ENCODE results near the gene POU2F3. TPM values are rescaled to one million over a fixed set of nuclear protein-coding genes. Genes with fewer than 3 reads are reported as not detected.

The POU2F3 gene
- polyA plus RNA-seq, 3 donors, result 0.37 to 0.54 TPM; not detected in 1

GRCh38 chr11:120233207-120233803 lies 6.6 kb upstream of the POU2F3 start:
- Histone ChIP-seq H3K4me1 (ENCODE audit: control insufficient read depth in 1 of 2, insufficient read depth in 2 of 2, low read length in 2 of 2) (no peaks in the 10 kb centered on the region), H3K4me2 (replicated peaks; ENCODE audit: extremely low read depth, low read length, poor library complexity, severe bottlenecking) (no peak overlapping the region), H3K36me3 (replicated peaks in 1 of 2; ENCODE audit: control insufficient read depth in 1 of 2, insufficient read depth in 2 of 2, low read length in 2 of 2) (peaks cover 10 to 37% of the 10 kb centered on the region in 2 donors), H3K27me3 (ENCODE audit: control insufficient read depth in 2 of 2, insufficient read depth in 2 of 2, low read length in 2 of 2) (peaks cover 0 to 46% of the 10 kb centered on the region in 2 donors), H3K9me3 (replicated peaks in 1 of 2; ENCODE audit: control insufficient read depth in 1 of 2, insufficient read depth in 1 of 2, low read length in 2 of 2) (no peaks in the 10 kb centered on the region), H4K20me1 (ENCODE audit: insufficient read depth, low read length) (no peaks in the 10 kb centered on the region), H2AFZ (ENCODE audit: insufficient read depth, low read depth, low read length, poor library complexity, severe bottlenecking) (no peak overlapping the region), H3K79me2 (ENCODE audit: insufficient read depth, low read length) (no peaks in the 10 kb centered on the region), H3K4me3 (replicated peaks in 1 of 3; ENCODE audit: low read depth in 2 of 3, low read length in 3 of 3) (no peak overlapping the region), H3K9ac (ENCODE audit: insufficient read depth, low read length, poor library complexity, severe bottlenecking) (no peak overlapping the region), H3K27ac (ENCODE audit: low read depth in 1 of 2, low read length in 2 of 2) (no peak overlapping the region)
- Mint-ChIP-seq H3K4me3 (no peak overlapping the region), H3K27ac (peak overlapping the region in 1 of 7 donors; percentile 16), H3K4me1 (no peaks in the 10 kb centered on the region), H3K9me3 (peaks cover 0 to 2% (median 0%) of the 10 kb centered on the region in 7 donors), H3K27me3 (ENCODE audit: low read depth in 3 of 3) (peaks cover 33 to 47% (median 45%) of the 10 kb centered on the region in 3 donors), H3K36me3 (peaks cover 10 to 32% of the 10 kb centered on the region in 2 donors)
- intact Hi-C loops (cut with micrococcal nuclease), result no loop called here
- no peak for DNase-seq
- WGBS (ENCODE audit: insufficient coverage), result 77% methylated on average over 5 of the region's 9 CpGs
- TF ChIP-seq CTCF (IDR thresholded peaks at IDR 0.05), result no peak

- H3K9me3 ChIP-seq (replicated peaks in 1 of 2; ENCODE audit: control insufficient read depth in 1 of 2, insufficient read depth in 1 of 2, low read length in 2 of 2), result peaks cover 0 to 7% of the 10 kb centered on the region in 2 donors
- peaks cover 0 to 19% of the 10 kb centered on the region in 2 donors for H3K36me3 ChIP-seq (replicated peaks in 1 of 2; ENCODE audit: control insufficient read depth in 1 of 2, insufficient read depth in 2 of 2, low read length in 2 of 2)
- no peaks in the 10 kb centered on the region for H3K4me1 ChIP-seq (ENCODE audit: control insufficient read depth in 1 of 2, insufficient read depth in 2 of 2, low read length in 2 of 2)
- TF ChIP-seq CTCF (IDR thresholded peaks at IDR 0.05), result peak; percentile 75
- peak overlapping the region in 1 of 2 donors; percentile 70 for H3K4me3 Mint-ChIP-seq
- no peaks in the 10 kb centered on the region for H4K20me1 ChIP-seq (ENCODE audit: insufficient read depth, low read length)
- H3K27me3 ChIP-seq (ENCODE audit: control insufficient read depth in 2 of 2, insufficient read depth in 2 of 2, low read length in 2 of 2), result peaks cover 10 to 60% of the 10 kb centered on the region in 2 donors
- DNase-seq, result peak in 2 of 3 donors; percentile 20 to 33
- H3K79me2 ChIP-seq (ENCODE audit: insufficient read depth, low read length), result no peaks in the 10 kb centered on the region
- intact Hi-C loops (cut with micrococcal nuclease), result no loop called here
- no peaks in the 10 kb centered on the region for H3K4me1 Mint-ChIP-seq
- no peak overlapping the region for H3K27ac Mint-ChIP-seq
- H3K27me3 Mint-ChIP-seq (ENCODE audit: low read depth in 3 of 3), result peaks cover 46 to 63% (median 59%) of the 10 kb centered on the region in 3 donors
- H3K36me3 Mint-ChIP-seq, result peaks cover 2 to 15% of the 10 kb centered on the region in 2 donors
- no peak overlapping the region for H2AFZ ChIP-seq (ENCODE audit: insufficient read depth, low read depth, low read length, poor library complexity, severe bottlenecking)
- H3K9ac ChIP-seq (ENCODE audit: insufficient read depth, low read length, poor library complexity, severe bottlenecking), result no peak overlapping the region
- H3K9me3 Mint-ChIP-seq, result peaks cover 0 to 5% (median 2%) of the 10 kb centered on the region in 7 donors
- H3K4me3 ChIP-seq (replicated peaks in 1 of 3; ENCODE audit: low read depth in 2 of 3, low read length in 3 of 3), result no peak overlapping the region
- H3K27ac ChIP-seq (ENCODE audit: low read depth in 1 of 2, low read length in 2 of 2), result no peak overlapping the region
- 3% methylated on average over 6 of the region's 8 CpGs for WGBS (ENCODE audit: insufficient coverage)
- H3K4me2 ChIP-seq (replicated peaks; ENCODE audit: extremely low read depth, low read length, poor library complexity, severe bottlenecking), result no peak overlapping the region
These were observed 4.8 kb upstream of the POU2F3 start for GRCh38 chr11:120235024-120235628.

All from CD14-positive monocyte (primary cell).